Fibroblast of lung (primary cell): ENCODE measurements around the gene ZBTB14. TPM values are rescaled to one million over a fixed set of nuclear protein-coding genes. Genes with fewer than 3 reads are reported as not detected.

Experiments
- DNase-seq, 2 donors: peaks; one replicate each; pipeline versions ENCODE4 v3.0.0 to v3.0.0-alpha.2; 2010; ENCODE audit warnings: low read depth in 2 of 2
- H2AFZ ChIP-seq: 2 replicates; pipeline ENCODE4 v1.5.1; 2012; ENCODE audit warnings: low read length, control low read depth, inconsistent platforms
- H3K27ac ChIP-seq: 2 replicates; pipeline ENCODE4 v1.5.1; 2011; ENCODE audit warnings: low read length, control low read depth; ENCODE audit not compliant: insufficient read depth
- H3K27me3 ChIP-seq: 2 replicates; pipeline ENCODE4 v1.5.1; 2011; ENCODE audit warnings: mild to moderate bottlenecking, low read length; ENCODE audit not compliant: control insufficient read depth, insufficient read depth
- H3K36me3 ChIP-seq: 2 replicates; pipeline ENCODE4 v1.5.1; 2011; ENCODE audit warnings: low read length; ENCODE audit not compliant: control insufficient read depth, insufficient read depth
- H3K4me1 ChIP-seq: 2 replicates; pipeline ENCODE4 v1.5.1; 2011; ENCODE audit warnings: low read length; ENCODE audit not compliant: control insufficient read depth, insufficient read depth; ENCODE audit errors: extremely low read depth
- H3K4me2 ChIP-seq: 2 replicates; pipeline ENCODE4 v1.5.1; 2011; ENCODE audit warnings: low read length, control low read depth; ENCODE audit not compliant: insufficient read depth; ENCODE audit errors: extremely low read depth
- H3K4me3 ChIP-seq, 4 experiments: fragments of 200-600 bp in 1 of 4; sonication (generic) in 1 of 4; replicated peaks in 1 of 4; 2 replicates each; pipeline ENCODE4 v1.5.1; 2011 to 2016; ENCODE audit warnings: low read length in 4 of 4, low read depth in 3 of 4, mild to moderate bottlenecking in 3 of 4, control low read depth in 2 of 4, inconsistent platforms in 1 of 4, mixed read lengths in 1 of 4; ENCODE audit not compliant: insufficient read depth in 1 of 4; ENCODE audit errors: control extremely low read depth in 1 of 4
- H3K79me2 ChIP-seq: 2 replicates; pipeline ENCODE4 v1.5.1; 2012; ENCODE audit warnings: mild to moderate bottlenecking, low read length, inconsistent platforms; ENCODE audit not compliant: control insufficient read depth, insufficient read depth
- H3K9ac ChIP-seq: 2 replicates; pipeline ENCODE4 v1.5.1; 2011; ENCODE audit warnings: mild to moderate bottlenecking, low read length, control low read depth; ENCODE audit not compliant: insufficient read depth
- H3K9me3 ChIP-seq: 2 replicates; pipeline ENCODE4 v1.5.1; 2012; ENCODE audit warnings: low read depth, low read length; ENCODE audit not compliant: control insufficient read depth, insufficient read depth
- H4K20me1 ChIP-seq: 2 replicates; pipeline ENCODE4 v1.5.1; 2011; ENCODE audit warnings: low read length; ENCODE audit not compliant: control insufficient read depth, insufficient read depth; ENCODE audit errors: extremely low read depth
- CTCF ChIP-seq, 2 donors: IDR thresholded peaks in 1 of 2; conservative IDR thresholded peaks in 1 of 2; 1 replicate in 1 of 2; 2 replicates in 1 of 2; pipeline ENCODE4 v1.5.1; 2011 to 2012; ENCODE audit warnings: low read length in 2 of 2, control low read depth in 1 of 2, inconsistent platforms in 1 of 2, low read depth in 1 of 2, mild to moderate bottlenecking in 1 of 2
- EZH2 ChIP-seq: IDR thresholded peaks from 2 replicates; pipeline ENCODE4 v1.5.1; 2012; ENCODE audit warnings: low read length, control low read depth, mild to moderate bottlenecking; ENCODE audit errors: missing control alignments
- polyA minus RNA-seq: library from RNA; depleted of rRNA, polyadenylated mRNA; stranded (reverse); fragments of >200 nt; gene quantifications from 2 replicates; pipeline ENCODE4 v1.2.3, GENCODE V29; 2011; ENCODE audit warnings: low replicate concordance
- polyA plus RNA-seq, 2 donors: library from polyadenylated mRNA; depleted of rRNA in 1 of 2; stranded (reverse) in 1 of 2; unstranded in 1 of 2; fragments of >200 nt; gene quantifications; 2 replicates each; pipeline ENCODE4 v1.2.1, GENCODE V29; 2011 to 2012; ENCODE audit warnings: missing spikeins in 1 of 2
- total RNA-seq: library from RNA; depleted of rRNA; stranded (reverse); fragments of >200 nt; gene quantifications from 2 replicates; pipeline ENCODE4 v1.2.1, GENCODE V29; 2014

ZBTB14 gene
- total RNA-seq (9.2 and 9.7 TPM in 2 replicates), polyA plus RNA-seq (11.2 and 15.1 TPM in 2 replicates), polyA minus RNA-seq (3.6 and 7.1 TPM in 2 replicates)
- polyA plus RNA-seq (2012): 5.4 and 5.6 TPM in 2 replicates

GRCh38 chr18:5295231-5295920, at the start of gene ZBTB14:
Gene ZBTB14, minus strand, starts transcription at chr18:5295726. Its CDS starts 2,480 bp downstream, at chr18:5293246.
- peak within 1 kb of the TSS; percentile 81 for H3K9ac ChIP-seq
- H3K9me3 ChIP-seq: no peaks in the 10 kb centered on the region
- H3K27me3 ChIP-seq: peaks cover 2% of the 10 kb centered on the region
- no peak for TF ChIP-seq EZH2
- TF ChIP-seq CTCF (conservative IDR thresholded peaks at IDR 0.05 in 1 of 2, IDR thresholded peaks at IDR 0.05 in 1 of 2; ENCODE audit: low read depth in 1 of 2, low read length in 2 of 2): no peak
- peak within 1 kb of the TSS; percentile 62 to 86 (median 84) for H3K4me3 ChIP-seq
- peak; percentile 58 for DNase-seq
- peak within 1 kb of the TSS; percentile 93 for H3K4me2 ChIP-seq
- H3K27ac ChIP-seq: peak within 1 kb of the TSS; percentile 81
- peaks cover 8% of the 10 kb centered on the region for H3K79me2 ChIP-seq
- no peaks in the 10 kb centered on the region for H4K20me1 ChIP-seq
- H3K36me3 ChIP-seq: peaks cover 7% of the 10 kb centered on the region
- H2AFZ ChIP-seq: peak within 1 kb of the TSS; percentile 97
- peaks cover 3% of the 10 kb centered on the region for H3K4me1 ChIP-seq

- H3K27me3 ChIP-seq: no peaks in the 10 kb centered on the region
- no peak overlapping the region for H2AFZ ChIP-seq
- no peaks in the 10 kb centered on the region for H3K36me3 ChIP-seq
- H3K4me2 ChIP-seq: no peak overlapping the region
- no peak overlapping the region for H3K4me3 ChIP-seq
- H3K27ac ChIP-seq: no peak overlapping the region
- H4K20me1 ChIP-seq: no peaks in the 10 kb centered on the region
- TF ChIP-seq EZH2 (no peak), CTCF (conservative IDR thresholded peaks at IDR 0.05 in 1 of 2, IDR thresholded peaks at IDR 0.05 in 1 of 2; ENCODE audit: low read depth in 1 of 2, low read length in 2 of 2) (no peak)
- H3K9ac ChIP-seq: no peak overlapping the region
- no peaks in the 10 kb centered on the region for H3K9me3 ChIP-seq
- H3K79me2 ChIP-seq: no peaks in the 10 kb centered on the region
- DNase-seq: no peak
- H3K4me1 ChIP-seq: no peaks in the 10 kb centered on the region
Measured at GRCh38 chr18:5339202-5339834, 43.8 kb upstream of the ZBTB14 start.

- Histone ChIP-seq H3K9me3 (no peaks in the 10 kb centered on the region), H3K4me1 (no peaks in the 10 kb centered on the region), H3K79me2 (no peaks in the 10 kb centered on the region), H3K27me3 (no peaks in the 10 kb centered on the region), H3K9ac (no peak overlapping the region), H4K20me1 (no peaks in the 10 kb centered on the region), H3K36me3 (no peaks in the 10 kb centered on the region), H2AFZ (no peak overlapping the region), H3K4me3 (no peak overlapping the region), H3K27ac (no peak overlapping the region), H3K4me2 (no peak overlapping the region)
- no peak for DNase-seq
- TF ChIP-seq EZH2: no peak
- no peak for TF ChIP-seq CTCF (conservative IDR thresholded peaks at IDR 0.05 in 1 of 2, IDR thresholded peaks at IDR 0.05 in 1 of 2; ENCODE audit: low read depth in 1 of 2, low read length in 2 of 2)
Measured at GRCh38 chr18:5334456-5335075, 39.0 kb upstream of the ZBTB14 start.
